GM10266 (cell line): ENCODE measurements around the gene CEACAM21.

Experiments
- DNase-seq: peaks from one replicate; pipeline ENCODE4 v3.0.0; 2012; ENCODE audit errors: extremely low spot score
- TF ChIP-seq, protein P1 (sequence below): IDR thresholded peaks from 2 replicates; pipeline ENCODE4 v1.5.1; 2012; ENCODE audit warnings: mild to moderate bottlenecking, low read depth; ENCODE audit not compliant: control insufficient read depth, insufficient read depth; ENCODE audit errors: missing control alignments

Gene CEACAM21

DNA sequence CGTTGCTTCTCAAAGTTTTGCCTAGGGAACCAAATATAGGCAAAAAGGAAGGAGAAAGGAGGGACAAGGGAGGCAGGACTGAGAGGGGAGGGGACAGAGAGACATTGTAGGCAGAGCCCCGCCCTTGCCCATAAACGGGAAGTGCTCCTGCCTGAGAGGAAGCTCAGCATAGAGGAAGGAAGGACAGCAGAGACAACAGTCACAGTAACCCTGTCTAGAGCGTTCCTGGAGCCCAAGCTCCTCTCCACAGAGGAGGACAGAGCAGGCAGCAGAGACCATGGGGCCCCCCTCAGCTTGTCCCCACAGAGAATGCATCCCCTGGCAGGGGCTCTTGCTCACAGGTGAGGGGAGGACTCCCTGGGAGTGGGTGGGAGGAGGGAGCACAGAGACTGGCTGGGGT lies at the start of gene CEACAM21:
CEACAM21 (plus strand) TSS at position 169 of the 400 bp plus-strand sequence; CDS start at position 278, 109 bp downstream.
- peak; percentile 70 for DNase-seq
- TF ChIP-seq, protein P1, sequence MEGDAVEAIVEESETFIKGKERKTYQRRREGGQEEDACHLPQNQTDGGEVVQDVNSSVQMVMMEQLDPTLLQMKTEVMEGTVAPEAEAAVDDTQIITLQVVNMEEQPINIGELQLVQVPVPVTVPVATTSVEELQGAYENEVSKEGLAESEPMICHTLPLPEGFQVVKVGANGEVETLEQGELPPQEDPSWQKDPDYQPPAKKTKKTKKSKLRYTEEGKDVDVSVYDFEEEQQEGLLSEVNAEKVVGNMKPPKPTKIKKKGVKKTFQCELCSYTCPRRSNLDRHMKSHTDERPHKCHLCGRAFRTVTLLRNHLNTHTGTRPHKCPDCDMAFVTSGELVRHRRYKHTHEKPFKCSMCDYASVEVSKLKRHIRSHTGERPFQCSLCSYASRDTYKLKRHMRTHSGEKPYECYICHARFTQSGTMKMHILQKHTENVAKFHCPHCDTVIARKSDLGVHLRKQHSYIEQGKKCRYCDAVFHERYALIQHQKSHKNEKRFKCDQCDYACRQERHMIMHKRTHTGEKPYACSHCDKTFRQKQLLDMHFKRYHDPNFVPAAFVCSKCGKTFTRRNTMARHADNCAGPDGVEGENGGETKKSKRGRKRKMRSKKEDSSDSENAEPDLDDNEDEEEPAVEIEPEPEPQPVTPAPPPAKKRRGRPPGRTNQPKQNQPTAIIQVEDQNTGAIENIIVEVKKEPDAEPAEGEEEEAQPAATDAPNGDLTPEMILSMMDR, result no peak

DNA sequence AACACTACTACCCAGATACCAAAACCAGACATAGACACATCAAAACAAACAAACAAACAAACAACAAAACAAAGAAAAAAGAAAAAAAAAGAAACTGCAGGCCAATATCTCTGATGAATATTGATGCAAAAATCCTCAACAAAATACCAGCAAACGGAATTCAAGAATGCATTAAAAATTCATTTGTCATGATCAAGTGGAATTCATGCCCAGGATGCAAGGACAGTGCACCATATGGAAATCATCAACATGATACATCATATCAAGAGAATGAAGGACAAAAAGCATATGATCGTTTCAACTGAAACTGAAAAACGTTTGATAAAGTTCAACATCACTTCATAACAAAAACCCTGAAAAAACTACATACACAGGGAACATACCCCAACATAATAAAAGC lies 48.9 kb upstream of the CEACAM21 start:
- DNase-seq, result no peak
- TF ChIP-seq, protein P1, result no peak

DNA sequence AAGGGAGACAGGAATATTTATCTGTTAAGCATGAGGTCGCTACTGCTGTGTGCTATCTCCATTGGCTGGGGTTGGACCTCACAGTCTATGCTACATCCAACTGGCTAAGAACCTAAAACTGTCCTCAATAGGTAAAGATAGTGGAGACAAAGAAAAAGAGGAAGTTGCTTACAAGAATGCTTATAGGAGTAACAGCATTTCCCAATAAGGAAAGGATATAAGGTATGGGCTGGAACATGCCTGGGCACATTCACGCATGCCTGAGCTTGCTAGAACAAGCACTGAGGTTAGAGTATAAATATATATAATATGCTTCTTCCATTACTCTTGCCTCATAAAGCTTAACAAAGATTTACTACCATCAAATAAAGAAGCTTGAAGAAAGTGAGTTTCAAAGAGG lies 47.9 kb upstream of the CEACAM21 start:
- no peak for DNase-seq
- TF ChIP-seq, protein P1, result no peak

DNA sequence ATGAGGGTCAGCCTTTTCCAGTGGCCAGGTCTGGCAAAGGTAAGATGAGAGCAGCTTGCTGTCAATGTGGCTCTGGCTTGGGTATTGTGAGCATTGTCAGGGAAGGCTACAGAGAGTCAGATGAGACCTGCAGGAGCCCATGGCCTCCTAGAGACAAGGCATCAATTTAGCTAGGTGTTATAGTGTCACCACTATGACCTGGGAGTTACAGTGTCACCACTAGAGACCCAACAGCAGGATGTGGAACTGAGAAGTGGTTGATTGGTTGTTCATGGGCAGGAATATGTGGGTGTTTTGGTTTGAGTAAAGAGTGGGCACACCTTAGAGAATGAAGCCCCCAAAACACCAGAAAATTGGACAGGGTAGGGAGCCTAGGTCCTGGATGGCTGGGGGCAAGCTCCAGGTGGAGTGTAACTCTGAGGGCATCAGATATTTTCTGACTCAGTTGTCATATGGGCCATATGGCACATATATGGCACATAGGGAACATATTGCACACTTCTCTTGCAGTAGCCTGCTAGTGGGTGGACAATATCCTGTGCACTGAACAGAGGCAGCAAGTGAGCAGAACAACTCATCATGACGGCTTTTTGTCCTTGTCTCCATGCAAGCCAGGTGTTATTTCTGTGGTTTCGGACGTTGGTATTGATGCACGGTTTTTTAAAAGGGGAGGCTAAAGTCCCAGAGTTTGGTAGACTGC lies 46.3 kb upstream of the CEACAM21 start:
- no peak for DNase-seq
- TF ChIP-seq, protein P1, result no peak

DNA sequence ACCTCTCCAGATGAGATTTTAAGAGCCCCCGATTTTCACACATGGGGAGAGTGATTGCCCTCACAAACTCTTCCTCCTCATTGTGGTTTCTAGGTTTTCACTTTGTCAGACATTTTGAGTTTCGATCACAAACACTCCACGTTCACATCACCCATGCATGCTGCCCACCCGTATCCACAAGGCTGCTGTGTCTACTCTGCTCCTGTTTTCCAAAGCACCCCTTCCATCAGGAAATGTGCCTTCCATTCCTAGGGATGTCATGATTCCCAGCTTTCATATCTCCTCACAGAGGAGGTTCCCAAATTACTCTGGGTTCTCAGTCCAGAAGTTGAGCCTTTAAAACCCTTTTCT lies 45.8 kb upstream of the CEACAM21 start:
- TF ChIP-seq, protein P1, result no peak
- no peak for DNase-seq

DNA sequence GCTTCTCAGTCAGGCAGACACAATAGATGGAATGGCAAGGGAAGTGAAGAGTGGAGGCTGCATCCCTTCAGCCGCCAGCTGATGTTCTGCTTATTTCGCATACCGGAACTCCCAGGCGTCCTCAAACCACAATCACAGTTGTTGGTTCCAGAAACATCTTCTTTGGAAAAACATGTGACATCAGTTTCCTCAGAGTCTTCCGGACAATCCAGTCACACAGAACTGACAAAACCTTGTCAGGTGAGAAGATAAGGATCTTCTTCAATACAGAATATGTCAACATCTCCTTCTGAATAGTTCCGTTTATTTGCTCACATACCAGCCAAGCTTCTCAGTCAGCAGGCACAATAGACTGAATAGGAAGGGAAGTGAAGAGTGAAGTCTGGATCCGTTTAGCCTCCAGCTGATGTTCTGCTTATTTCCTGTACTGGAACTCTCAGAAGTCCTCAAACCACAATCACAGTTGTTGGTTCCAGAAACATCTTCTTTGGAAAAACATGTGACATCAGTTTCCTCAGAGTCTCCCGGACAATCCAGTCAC lies 45.1 kb upstream of the CEACAM21 start:
- TF ChIP-seq, protein P1, result no peak
- no peak for DNase-seq
